HepG2 (cell line): ENCODE results near the gene MXRA7. TPM values are rescaled to one million over a fixed set of nuclear protein-coding genes. Genes with fewer than 3 reads are reported as not detected.

Experiments used
- AKAP8 ChIP-seq: sonication (generic); formaldehyde crosslinking; IDR thresholded peaks from 2 replicates; pipeline ENCODE4 v1.5.1; 2020; ENCODE audit warnings: mild to moderate bottlenecking, missing genetic modification reagents
- ATF7-NPFF ChIP-seq: sonication (generic); formaldehyde crosslinking; IDR thresholded peaks from 2 replicates; pipeline ENCODE4 v1.8.1; 2023; ENCODE audit warnings: mild to moderate bottlenecking, low read depth, missing genetic modification reagents, moderate library complexity
- JUND ChIP-seq: sonication (generic); formaldehyde crosslinking; IDR thresholded peaks from 2 replicates; pipeline ENCODE4 v1.8.0; 2022; ENCODE audit warnings: mild to moderate bottlenecking, missing genetic modification reagents
- KDM4B ChIP-seq: sonication (generic); formaldehyde crosslinking; IDR thresholded peaks from 2 replicates; pipeline ENCODE4 v1.4.0; 2020; ENCODE audit warnings: missing genetic modification reagents
- KLF15 ChIP-seq: sonication (generic); formaldehyde crosslinking; IDR thresholded peaks from 2 replicates; pipeline ENCODE4 v1.8.1; 2023; ENCODE audit warnings: borderline replicate concordance, mild to moderate bottlenecking, inconsistent platforms, missing genetic modification reagents, mixed read lengths
- MAFG ChIP-seq: sonication (generic); formaldehyde crosslinking; IDR thresholded peaks from 2 replicates; pipeline ENCODE4 v1.5.1; 2020; ENCODE audit warnings: mild to moderate bottlenecking, missing genetic modification reagents
- PBX2 ChIP-seq: IDR thresholded peaks from 2 replicates; pipeline ENCODE4 v1.6.1; 2016; ENCODE audit warnings: control low read depth
- PPARG ChIP-seq: conservative IDR thresholded peaks from 2 replicates; pipeline ENCODE4 v1.6.1; 2016; ENCODE audit warnings: missing biosample characterization, missing genetic modification reagents
- RARG ChIP-seq: sonication (generic); formaldehyde crosslinking; IDR thresholded peaks from 2 replicates; pipeline ENCODE4 v1.4.0; 2020; ENCODE audit warnings: low read depth, mild to moderate bottlenecking, missing genetic modification reagents
- REST ChIP-seq, 2 experiments: IDR thresholded peaks; 2 replicates each; pipeline ENCODE4 v1.6.1; 2011 to 2012; ENCODE audit warnings: low read length in 2 of 2, borderline replicate concordance in 1 of 2, low read depth in 1 of 2, mild to moderate bottlenecking in 1 of 2, moderate library complexity in 1 of 2
- RXRA ChIP-seq: sonication (generic); formaldehyde crosslinking; IDR thresholded peaks from 2 replicates; pipeline ENCODE4 v1.5.1; 2020; ENCODE audit warnings: missing genetic modification reagents
- TBL1XR1 ChIP-seq: fragments of 150-350 bp; IDR thresholded peaks from 2 replicates; pipeline ENCODE4 v1.6.1; 2014; ENCODE audit warnings: borderline replicate concordance, low read length; ENCODE audit not compliant: partially characterized antibody
- ZBTB44 ChIP-seq: sonication (generic); formaldehyde crosslinking; IDR thresholded peaks from 2 replicates; pipeline ENCODE4 v1.4.0; 2020; ENCODE audit warnings: missing genetic modification reagents
- ZNF143 ChIP-seq: sonication (generic); formaldehyde crosslinking; IDR thresholded peaks from 2 replicates; pipeline ENCODE4 v1.4.0; 2020; ENCODE audit warnings: missing genetic modification reagents
- ZNF24 ChIP-seq: fragments of 450-650 bp; IDR thresholded peaks from 2 replicates; pipeline ENCODE4 v1.6.1; 2017; ENCODE audit warnings: antibody characterized with exemption, mild to moderate bottlenecking
- ZNF335 ChIP-seq: sonication (generic); formaldehyde crosslinking; IDR thresholded peaks from 2 replicates; pipeline ENCODE4 v1.4.0; 2020; ENCODE audit warnings: missing genetic modification reagents
- ZNF451 ChIP-seq: sonication (generic); formaldehyde crosslinking; IDR thresholded peaks from 2 replicates; pipeline ENCODE4 v1.5.0; 2020; ENCODE audit warnings: mild to moderate bottlenecking, missing genetic modification reagents
- ZNF619 ChIP-seq: sonication (generic); formaldehyde crosslinking; IDR thresholded peaks from 2 replicates; pipeline ENCODE4 v1.4.0; 2020; ENCODE audit warnings: mild to moderate bottlenecking, missing genetic modification reagents
- ZNF629 ChIP-seq: sonication (generic); formaldehyde crosslinking; conservative IDR thresholded peaks from 2 replicates; pipeline ENCODE4 v1.5.0; 2020; ENCODE audit warnings: missing genetic modification reagents
- ZNF644 ChIP-seq: IDR thresholded peaks from 2 replicates; pipeline ENCODE4 v1.6.1; 2016; ENCODE audit warnings: low read depth
- ZNF703 ChIP-seq: sonication (generic); formaldehyde crosslinking; IDR thresholded peaks from 2 replicates; pipeline ENCODE4 v1.5.1; 2020; ENCODE audit warnings: missing genetic modification reagents, mild to moderate bottlenecking, moderate library complexity, borderline replicate concordance
- ZNF784 ChIP-seq: sonication (generic); formaldehyde crosslinking; IDR thresholded peaks from 2 replicates; pipeline ENCODE4 v1.5.1; 2020; ENCODE audit warnings: missing genetic modification reagents, mild to moderate bottlenecking, borderline replicate concordance
- polyA plus RNA-seq, 8 experiments: library from polyadenylated mRNA; depleted of rRNA in 3 of 8; stranded (reverse) in 7 of 8; unstranded in 1 of 8; fragments of >200 nt; fragmentation: Illumina TruSeq in 4 of 8; extraction: Trizol in 4 of 8; gene quantifications; 2 replicates each; pipeline versions ENCODE4 v1.2.1 to v1.2.3, GENCODE V29; 2011 to 2016; ENCODE audit warnings: low read depth in 4 of 8, missing spikeins in 1 of 8, mixed read lengths in 1 of 8; ENCODE audit not compliant: insufficient read depth in 1 of 8
- total RNA-seq, 5 experiments: library from RNA; depleted of rRNA; stranded (reverse); fragments of >200 nt; fragmentation: Illumina TruSeq; extraction: Trizol; gene quantifications; 2 replicates each; pipeline ENCODE4 v1.2.3, GENCODE V29; 2016; ENCODE audit warnings: low read depth in 1 of 5
- TF ChIP-seq, protein P1 (sequence below): sonication (generic); formaldehyde crosslinking; IDR thresholded peaks from 2 replicates; pipeline ENCODE4 v1.5.0; 2020; ENCODE audit warnings: missing genetic modification reagents

The MXRA7 gene
- total and polyA plus RNA-seq, 2 of the 13 experiments (the other 11 are each of a cell fraction or from before 2014, with no cell fraction given): 44.8 to 112 TPM

- TF ChIP-seq ZBTB44 (CRISPR knock-in tag) (no peak), ZNF629 (CRISPR knock-in tag) (no peak), RXRA (CRISPR knock-in tag) (no peak), AKAP8 (CRISPR knock-in tag) (no peak; the same call in none of the 2 replicates), REST (IDR thresholded peaks at IDR 0.05; ENCODE audit: borderline replicate concordance in 1 of 2, low read depth in 1 of 2, low read length in 2 of 2) (peak in 1 of 2 experiments; percentile 8; a peak in 2 of 4 replicates), ZNF784 (CRISPR knock-in tag) (0 out of 2 replicates have a peak, but pooled peaks have one; percentile 1), MAFG (CRISPR knock-in tag) (no peak), RARG (CRISPR knock-in tag) (no peak), ZNF335 (CRISPR knock-in tag) (no peak), JUND (CRISPR knock-in tag) (no peak), PPARG (no peak), TBL1XR1 (no peak), KDM4B (no peak), KLF15 (CRISPR knock-in tag) (no peak; the same call in 1 of the 2 replicates), ZNF703 (CRISPR knock-in tag) (no peak), ATF7-NPFF (CRISPR knock-in tag) (no peak; the same call in none of the 2 replicates), ZNF451 (CRISPR knock-in tag) (peak; percentile 40; the same call in 1 of the 2 replicates), ZNF619 (CRISPR knock-in tag) (no peak), ZNF644 (CRISPR knock-in tag) (no peak), ZNF24 (no peak), PBX2 (CRISPR knock-in tag) (no peak), ZNF143 (no peak)
- TF ChIP-seq, protein P1, sequence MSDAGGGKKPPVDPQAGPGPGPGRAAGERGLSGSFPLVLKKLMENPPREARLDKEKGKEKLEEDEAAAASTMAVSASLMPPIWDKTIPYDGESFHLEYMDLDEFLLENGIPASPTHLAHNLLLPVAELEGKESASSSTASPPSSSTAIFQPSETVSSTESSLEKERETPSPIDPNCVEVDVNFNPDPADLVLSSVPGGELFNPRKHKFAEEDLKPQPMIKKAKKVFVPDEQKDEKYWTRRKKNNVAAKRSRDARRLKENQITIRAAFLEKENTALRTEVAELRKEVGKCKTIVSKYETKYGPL (CRISPR knock-in tag): no peak
Observed at GRCh38 chr17:76736349-76737081, 25.8 kb upstream of the MXRA7 start (continued).
